Pancreas (tissue), 10 donors: ENCODE results near the gene ITGA7. TPM values are rescaled to one million over a fixed set of nuclear protein-coding genes. Genes with fewer than 3 reads are reported as not detected.

Experiments used
- ATAC-seq, 4 donors: fragments of 200-7000 bp; cut with Tn5 transposase; one replicate each; pipeline versions ENCODE4 v1.8.0 to v1.9.1; 2020; ENCODE audit warnings: mild to moderate bottlenecking in 4 of 4, moderate library complexity in 4 of 4
- DNase-seq, 6 donors: peaks; one replicate each; pipeline ENCODE4 v3.0.0-alpha.2; 2020
- FAIRE-seq: peaks from 2 replicates; lab custom pipeline; 2012; peaks lifted over from hg19 to GRCh38; lab: Jason Lieb, UNC
- H3K27ac ChIP-seq, 4 donors: fragments of 200-600 bp; sonication (generic); 1 replicate in 3 of 4; 2 replicates in 1 of 4; pipeline versions ENCODE4 v1.5.0 to v1.8.0; 2020
- H3K27me3 ChIP-seq, 4 donors: fragments of 200-600 bp; one replicate each; pipeline ENCODE4 v1.8.0; 2021
- H3K36me3 ChIP-seq, 3 donors: fragments of 200-600 bp; sonication (generic) in 1 of 3; one replicate each; pipeline versions ENCODE4 v1.5.0 to v1.8.0; 2020 to 2021
- H3K4me1 ChIP-seq, 3 donors: fragments of 200-600 bp; one replicate each; pipeline ENCODE4 v1.8.0; 2021
- H3K4me3 ChIP-seq, 4 donors: fragments of 200-600 bp; sonication (generic) in 2 of 4; one replicate each; pipeline versions ENCODE4 v1.5.0 to v1.8.0; 2020 to 2021
- H3K9me3 ChIP-seq, 4 donors: fragments of 200-600 bp; one replicate each; pipeline ENCODE4 v1.8.0; 2021
- WGBS, 2 donors: extraction: QIAGEN DNeasy Blood & Tissue Kit; methylation state at CpG; one replicate each; pipeline ENCODE4 v1.1.7; 2013; 5-methylcytosine and 5-hydroxymethylcytosine counted together
- intact Hi-C, 3 donors: fragments of 100-400 bp; cut with DNase I; formaldehyde crosslinking; loops; one replicate each; pipeline versions ENCODE4 v1.11.1 to v1.14.2; 2022
- polyA plus RNA-seq, 2 donors: library from polyadenylated mRNA; stranded (reverse); fragments of 200-250 nt; gene quantifications; one replicate each; pipeline ENCODE4 v1.2.3, GENCODE V29; 2013
- total RNA-seq, 6 donors: library from RNA; stranded (reverse); fragmentation: NEBNext Ultra II Directional in 4 of 6; extraction: Animal tissue kit (Norgen Biotek cat#: 25700) in 4 of 6; gene quantifications; one replicate each; pipeline versions ENCODE4 v1.2.1 to v1.2.4, GENCODE V29; 2021 to 2023
- TF ChIP-seq, protein P1 (sequence below), 4 donors: fragments of 200-600 bp; sonication (generic) in 3 of 4; IDR thresholded peaks; one replicate each; pipeline versions ENCODE4 v1.5.0 to v1.8.0; 2021; ENCODE audit warnings: antibody characterized with exemption in 4 of 4
- donor health status: healthy with polysubstance abuse.
- donor health status: DM: no; HTN: no; CAD: no; lungs with moderate emphysema.
- donor health status: DM: no; HTN: no; CAD: no.
- donor health status: control.
- donor health status: control.
- donor health status: Bipolar disorder and iron deficiency.
- donor health status: DM: yes; HTN: yes; CAD: no.
- donor health status: DM: no; HTN: no; CAD: no.
- donor health status: DM: no; HTN: no; CAD: no.
- donor health status: DM: yes; HTN: yes; CAD: no.

The ITGA7 gene
- total and polyA plus RNA-seq, 8 donors, result 3.4 to 34.5 (median 9.1) TPM

DNA sequence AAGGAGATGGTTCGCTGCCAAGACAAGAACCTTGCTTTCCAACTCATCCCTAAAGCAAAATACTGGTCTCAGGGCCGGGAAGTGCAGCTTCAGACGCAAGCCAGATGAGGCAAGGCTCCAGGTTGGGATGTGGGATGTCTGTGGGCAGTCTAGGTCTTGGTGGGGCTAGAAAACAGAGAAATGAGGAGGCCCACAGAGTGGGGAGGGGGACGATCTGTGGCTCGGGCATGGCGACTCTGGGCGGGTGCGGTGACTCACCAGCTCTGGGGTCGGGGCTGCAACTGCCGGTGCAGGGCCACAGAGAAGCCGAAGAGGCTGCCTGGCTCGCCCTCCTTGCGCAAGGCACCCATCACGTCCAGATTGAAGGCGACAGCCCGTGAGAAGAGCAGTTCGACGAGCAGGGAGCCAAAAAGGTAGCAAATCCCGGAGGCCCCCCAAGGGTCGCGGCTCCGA, 459 bp downstream of the ITGA7 start:
- intact Hi-C loops, result no loop called here
- Histone ChIP-seq H3K9me3 (no peaks in the 10 kb centered on the region), H3K27ac (no peak overlapping the region), H3K4me1 (peaks cover 0 to 4% (median 0%) of the 10 kb centered on the region in 3 donors), H3K36me3 (no peaks in the 10 kb centered on the region), H3K4me3 (peak overlapping the region; percentile 39 to 62 (median 44)), H3K27me3 (no peaks in the 10 kb centered on the region)
- WGBS, 2 donors, result 14 to 18% methylated on average over 22 of the region's 22 CpGs
- FAIRE-seq (no peak), DNase-seq (no peak), ATAC-seq (peak; percentile 11 to 28 (median 12))
- TF ChIP-seq, protein P1, sequence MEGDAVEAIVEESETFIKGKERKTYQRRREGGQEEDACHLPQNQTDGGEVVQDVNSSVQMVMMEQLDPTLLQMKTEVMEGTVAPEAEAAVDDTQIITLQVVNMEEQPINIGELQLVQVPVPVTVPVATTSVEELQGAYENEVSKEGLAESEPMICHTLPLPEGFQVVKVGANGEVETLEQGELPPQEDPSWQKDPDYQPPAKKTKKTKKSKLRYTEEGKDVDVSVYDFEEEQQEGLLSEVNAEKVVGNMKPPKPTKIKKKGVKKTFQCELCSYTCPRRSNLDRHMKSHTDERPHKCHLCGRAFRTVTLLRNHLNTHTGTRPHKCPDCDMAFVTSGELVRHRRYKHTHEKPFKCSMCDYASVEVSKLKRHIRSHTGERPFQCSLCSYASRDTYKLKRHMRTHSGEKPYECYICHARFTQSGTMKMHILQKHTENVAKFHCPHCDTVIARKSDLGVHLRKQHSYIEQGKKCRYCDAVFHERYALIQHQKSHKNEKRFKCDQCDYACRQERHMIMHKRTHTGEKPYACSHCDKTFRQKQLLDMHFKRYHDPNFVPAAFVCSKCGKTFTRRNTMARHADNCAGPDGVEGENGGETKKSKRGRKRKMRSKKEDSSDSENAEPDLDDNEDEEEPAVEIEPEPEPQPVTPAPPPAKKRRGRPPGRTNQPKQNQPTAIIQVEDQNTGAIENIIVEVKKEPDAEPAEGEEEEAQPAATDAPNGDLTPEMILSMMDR (IDR thresholded peaks at IDR 0.05), result no peak

DNA sequence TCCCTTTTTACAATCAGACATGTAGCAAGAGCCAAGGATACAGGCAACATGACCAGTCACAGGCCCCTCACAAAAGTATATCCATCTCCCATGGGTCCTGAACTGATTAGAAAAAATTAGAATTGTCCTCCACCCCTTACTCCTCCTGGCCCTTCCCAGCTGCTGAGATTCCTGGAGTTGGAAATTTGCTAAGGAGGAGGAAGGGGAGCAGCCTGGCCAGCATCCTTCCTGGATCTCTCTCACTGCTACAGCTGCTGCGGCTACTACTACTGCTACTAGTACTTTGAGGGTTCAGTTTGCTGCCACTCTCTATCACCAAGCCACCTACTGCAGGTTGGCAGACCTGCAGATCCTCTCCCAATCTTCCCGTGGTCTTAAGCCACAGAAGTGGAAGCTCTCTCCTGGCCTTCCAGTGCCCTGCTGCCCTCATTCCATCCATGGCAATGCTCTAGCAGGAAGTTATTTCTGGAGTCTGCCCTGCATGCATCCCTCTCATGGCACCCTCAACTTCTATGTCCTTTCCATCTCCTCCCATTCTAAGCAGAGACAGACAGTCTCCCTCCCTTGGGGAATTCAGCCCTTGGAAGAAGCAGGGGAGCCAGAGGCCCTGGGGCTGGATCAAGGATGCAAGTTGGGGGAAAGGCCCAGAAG, 1.0 kb downstream of the ITGA7 start:
- 81 to 83% methylated on average over 2 of the region's 2 CpGs for WGBS, 2 donors
- FAIRE-seq (no peak), DNase-seq (no peak)

DNA sequence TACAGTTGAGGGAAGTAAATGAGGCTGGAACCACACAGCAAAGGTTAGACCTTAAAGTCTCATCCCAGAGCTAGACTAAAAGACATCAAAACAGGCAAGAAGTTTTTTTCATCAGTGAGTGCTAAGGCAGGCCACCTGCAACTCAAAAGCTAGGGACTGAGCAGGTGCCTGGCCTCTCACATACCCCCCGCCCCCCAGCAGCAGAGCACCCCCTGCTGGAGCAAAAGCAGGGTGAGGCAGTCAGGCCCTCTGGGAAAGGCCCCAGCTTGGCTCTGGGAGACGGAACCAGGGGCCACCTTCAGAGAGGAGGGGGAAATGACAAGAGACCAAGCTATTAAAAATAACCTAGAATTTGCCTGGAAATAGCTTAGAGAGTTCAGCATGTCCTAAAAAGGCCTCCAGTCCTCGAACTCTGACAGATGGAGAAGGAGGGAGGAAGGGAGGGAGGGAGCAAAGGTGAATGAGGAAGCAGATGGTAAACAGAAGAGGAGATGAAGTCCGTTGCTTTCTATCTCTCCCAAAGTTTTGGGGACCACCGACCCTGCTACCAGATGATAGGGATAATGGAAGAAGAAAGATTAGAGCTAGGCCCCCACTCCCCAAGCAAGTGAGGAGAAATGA, 1.8 kb downstream of the ITGA7 start:
- H3K4me3 ChIP-seq, result peak overlapping the region in 1 of 4 donors; percentile 62
- H3K4me1 ChIP-seq, result peaks cover 0 to 4% (median 0%) of the 10 kb centered on the region in 3 donors
- H3K27me3 ChIP-seq, result no peaks in the 10 kb centered on the region
- FAIRE-seq, result no peak
- DNase-seq, result no peak
- TF ChIP-seq, protein P1 (IDR thresholded peaks at IDR 0.05), result no peak
- intact Hi-C loops, result no loop called here
- WGBS, 2 donors, result 36 to 49% methylated on average over 5 of the region's 5 CpGs
- H3K36me3 ChIP-seq, result no peaks in the 10 kb centered on the region
- peak in 2 of 4 donors; percentile 17 to 21 for ATAC-seq
- no peak overlapping the region for H3K27ac ChIP-seq
- no peaks in the 10 kb centered on the region for H3K9me3 ChIP-seq

More for the DNA sequence above, 1.0 kb downstream of the ITGA7 start:
- intact Hi-C loops, result no loop called here
- Histone ChIP-seq H3K27me3 (no peaks in the 10 kb centered on the region), H3K4me1 (peaks cover 0 to 4% (median 0%) of the 10 kb centered on the region in 3 donors), H3K9me3 (no peaks in the 10 kb centered on the region), H3K27ac (no peak overlapping the region), H3K4me3 (peak overlapping the region in 1 of 4 donors; percentile 62), H3K36me3 (no peaks in the 10 kb centered on the region)
- ATAC-seq, result no peak
- TF ChIP-seq, protein P1 (IDR thresholded peaks at IDR 0.05), result no peak

DNA sequence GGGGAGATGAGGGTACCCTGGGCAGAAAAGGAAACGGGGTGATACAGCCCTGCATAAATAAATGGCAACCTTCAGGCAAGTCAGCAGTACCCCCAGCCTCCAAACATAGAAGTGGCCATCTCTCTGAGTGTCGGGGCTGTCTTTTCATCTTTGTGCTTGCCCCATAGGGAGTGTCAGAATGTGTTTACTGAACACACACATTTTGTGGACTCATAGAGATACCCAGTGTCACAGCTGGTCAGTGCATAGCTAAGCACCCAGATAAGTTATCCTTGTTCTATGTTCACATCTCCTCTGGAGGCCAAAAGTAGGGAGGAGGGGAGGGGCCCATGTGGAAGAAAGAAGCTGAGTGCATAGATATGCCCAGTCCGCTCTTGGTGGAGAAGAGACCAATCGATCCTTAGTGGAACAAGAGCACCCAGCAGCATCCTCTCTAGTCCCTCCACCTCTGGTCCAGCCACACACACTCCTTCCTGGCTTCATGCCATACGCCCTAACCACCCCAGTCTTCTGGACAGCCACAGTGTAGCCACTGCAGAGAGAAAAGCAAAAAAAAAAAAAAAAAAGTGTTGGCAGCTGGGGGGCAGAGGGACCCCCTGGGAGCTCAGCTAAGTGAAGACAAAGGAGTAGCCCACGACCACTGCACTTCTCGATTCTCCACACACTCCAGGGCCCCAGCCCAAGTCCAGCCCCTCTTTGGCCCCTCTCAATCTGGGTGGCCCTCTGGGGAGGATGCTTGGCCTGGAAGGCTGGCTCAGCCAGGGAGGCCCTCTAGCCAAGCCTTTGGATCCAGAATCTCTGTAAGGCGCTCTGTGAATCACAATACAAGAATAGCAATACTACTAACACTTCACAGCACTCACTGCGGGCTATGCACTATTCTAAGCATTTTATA, 2.6 kb downstream of the ITGA7 start:
- ATAC-seq (no peak), DNase-seq (no peak), FAIRE-seq (no peak)
- TF ChIP-seq, protein P1 (IDR thresholded peaks at IDR 0.05), result no peak
- no peaks in the 10 kb centered on the region for H3K36me3 ChIP-seq
- intact Hi-C loops, result no loop called here
- 62 to 76% methylated on average over 9 of the region's 9 CpGs for WGBS, 2 donors
- H3K4me1 ChIP-seq, result peaks cover 0 to 4% (median 0%) of the 10 kb centered on the region in 3 donors
- no peak overlapping the region for H3K27ac ChIP-seq
- H3K9me3 ChIP-seq, result no peaks in the 10 kb centered on the region
- H3K4me3 ChIP-seq, result no peak overlapping the region
- H3K27me3 ChIP-seq, result no peaks in the 10 kb centered on the region
